Transverse colon (tissue), 3 donors: ENCODE results near the gene OR52A5.

Experiments used
- POLR2A ChIP-seq: fragments of 450-650 bp; IDR thresholded peaks from one replicate; pipeline ENCODE4 v1.6.1; 2016; ENCODE audit warnings: antibody characterized with exemption, mild to moderate bottlenecking, moderate library complexity
- TF ChIP-seq, protein P1 (sequence below), 5 experiments: fragments of 200-600 bp in 3 of 5; fragments of 450-650 bp in 2 of 5; sonication (generic) in 3 of 5; IDR thresholded peaks; 1 replicate in 2 of 5; 2 replicates in 3 of 5; pipeline ENCODE4 v1.5.1; 2016 to 2017; ENCODE audit warnings: antibody characterized with exemption in 5 of 5, inconsistent platforms in 3 of 5, mild to moderate bottlenecking in 2 of 5, moderate library complexity in 1 of 5

DNA sequence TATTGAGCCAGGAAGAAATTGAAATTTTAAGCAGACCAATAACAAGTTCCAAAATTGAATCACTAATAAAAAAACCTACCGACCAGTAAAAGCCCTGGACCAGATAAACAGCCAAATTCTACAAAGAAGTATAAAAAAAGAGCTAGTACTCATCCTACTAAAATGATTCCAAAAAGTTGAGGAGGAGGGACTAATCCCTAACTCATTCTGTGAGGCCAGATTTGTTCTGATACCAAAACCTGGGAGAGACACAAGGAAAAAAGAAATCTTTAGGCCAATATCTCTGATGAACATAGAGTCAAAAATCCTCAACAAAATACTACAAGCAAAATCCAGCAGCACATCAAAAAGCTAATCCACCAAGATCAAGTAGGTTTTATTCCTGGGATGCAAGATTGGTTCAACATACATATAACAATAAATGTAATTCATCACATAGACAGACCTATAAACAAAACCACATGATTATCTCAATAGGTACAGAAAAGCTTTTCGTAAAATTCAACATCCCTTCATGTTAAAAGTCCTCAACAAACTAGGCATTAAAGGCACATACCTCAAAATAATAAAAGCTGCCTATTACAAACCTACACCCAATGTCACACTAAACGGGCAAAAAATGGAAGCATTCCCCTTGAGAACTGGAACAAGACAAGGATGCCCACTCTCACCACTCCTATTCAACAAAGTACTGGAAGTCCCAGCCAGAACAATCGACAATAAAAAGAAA lies 13.1 kb downstream of the OR52A5 start:
- TF ChIP-seq, protein P1, sequence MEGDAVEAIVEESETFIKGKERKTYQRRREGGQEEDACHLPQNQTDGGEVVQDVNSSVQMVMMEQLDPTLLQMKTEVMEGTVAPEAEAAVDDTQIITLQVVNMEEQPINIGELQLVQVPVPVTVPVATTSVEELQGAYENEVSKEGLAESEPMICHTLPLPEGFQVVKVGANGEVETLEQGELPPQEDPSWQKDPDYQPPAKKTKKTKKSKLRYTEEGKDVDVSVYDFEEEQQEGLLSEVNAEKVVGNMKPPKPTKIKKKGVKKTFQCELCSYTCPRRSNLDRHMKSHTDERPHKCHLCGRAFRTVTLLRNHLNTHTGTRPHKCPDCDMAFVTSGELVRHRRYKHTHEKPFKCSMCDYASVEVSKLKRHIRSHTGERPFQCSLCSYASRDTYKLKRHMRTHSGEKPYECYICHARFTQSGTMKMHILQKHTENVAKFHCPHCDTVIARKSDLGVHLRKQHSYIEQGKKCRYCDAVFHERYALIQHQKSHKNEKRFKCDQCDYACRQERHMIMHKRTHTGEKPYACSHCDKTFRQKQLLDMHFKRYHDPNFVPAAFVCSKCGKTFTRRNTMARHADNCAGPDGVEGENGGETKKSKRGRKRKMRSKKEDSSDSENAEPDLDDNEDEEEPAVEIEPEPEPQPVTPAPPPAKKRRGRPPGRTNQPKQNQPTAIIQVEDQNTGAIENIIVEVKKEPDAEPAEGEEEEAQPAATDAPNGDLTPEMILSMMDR (IDR thresholded peaks at IDR 0.05) = no peak
- no peak for TF ChIP-seq POLR2A
